Calu3 (cell line): ENCODE data around the gene EDA. TPM values are rescaled to one million over a fixed set of nuclear protein-coding genes. Genes with fewer than 3 reads are reported as not detected.

Experiments used
- BruUV-seq: library from RNA; stranded (reverse); fragments of 400-500 nt; replicated peaks from 2 replicates; lab custom pipeline; 2021; lab: Mats Ljungman, UMichigan
- CTCF ChIA-PET: fragments of 300-600 bp; sonication (Branson Sonifier 250); formaldehyde crosslinking; loops from one replicate; lab custom pipeline; 2022; ENCODE audit warnings: antibody characterized with exemption; lab: Charles Lee
- DNase-seq: peaks from one replicate; pipeline ENCODE4 v3.0.0; 2022
- H3K27ac Mint-ChIP-seq: one replicate; pipeline ENCODE4 v1.8.0; 2022; ENCODE audit warnings: mixed read lengths; ENCODE audit not compliant: unreplicated experiment
- H3K27me3 Mint-ChIP-seq: one replicate; pipeline ENCODE4 v1.8.0; 2022; ENCODE audit warnings: mixed read lengths; ENCODE audit not compliant: unreplicated experiment
- H3K36me3 Mint-ChIP-seq: one replicate; pipeline ENCODE4 v1.8.0; 2022; ENCODE audit warnings: mild to moderate bottlenecking, moderate library complexity, mixed read lengths; ENCODE audit not compliant: insufficient read depth, unreplicated experiment
- H3K4me1 Mint-ChIP-seq: one replicate; pipeline ENCODE4 v1.8.0; 2022; ENCODE audit warnings: mild to moderate bottlenecking, low read depth, mixed read lengths; ENCODE audit not compliant: unreplicated experiment
- H3K4me3 Mint-ChIP-seq: one replicate; pipeline ENCODE4 v1.8.0; 2022; ENCODE audit warnings: mild to moderate bottlenecking, low read depth, moderate library complexity, mixed read lengths; ENCODE audit not compliant: unreplicated experiment
- H3K9me3 Mint-ChIP-seq: one replicate; pipeline ENCODE4 v1.8.0; 2022; ENCODE audit warnings: low read depth, mixed read lengths; ENCODE audit not compliant: unreplicated experiment
- CTCF ChIP-seq: fragments of 200-600 bp; IDR thresholded peaks from one replicate; pipeline ENCODE4 v1.8.0; 2022; ENCODE audit warnings: antibody characterized with exemption; ENCODE audit not compliant: unreplicated experiment
- intact Hi-C: fragments of 100-400 bp; cut with micrococcal nuclease; formaldehyde crosslinking; loops from one replicate; pipeline ENCODE4 v1.10.0; 2022; ENCODE audit not compliant: unreplicated experiment
- microRNA-seq: library from miRNA; unstranded; fragments of <30 nt; microRNA quantifications from one replicate; pipeline ENCODE4 v1.2.0, GENCODE V29; 2022
- total RNA-seq: library from RNA; stranded (reverse); gene quantifications from 2 replicates; pipeline ENCODE4 v1.2.3, GENCODE V29; 2022

EDA gene
- total RNA-seq, 1 experiment from 2014 or later, result 5.7 TPM

- Mint-ChIP-seq H3K4me3 (no peak overlapping the region), H3K36me3 (no peaks in the 10 kb centered on the region), H3K27ac (no peak overlapping the region), H3K9me3 (no peaks in the 10 kb centered on the region), H3K27me3 (no peaks in the 10 kb centered on the region), H3K4me1 (peaks cover 8% of the 10 kb centered on the region)
- peak; percentile 14 for DNase-seq
- CTCF ChIA-PET, result interaction anchor here (0.7 to 1.2 kb wide), 2 partner anchors 9 to 14 kb away, joined by 4 to 5 read pairs; no protein-coding TSS in a partner anchor
- no TSS peak for BruUV-seq
- TF ChIP-seq CTCF, result no peak
- intact Hi-C loops, result no loop called here
These were observed 472.1 kb downstream of the EDA start for GRCh38 chrX:70087857-70088630.

GRCh38 chrX:70088751-70089150, 472.8 kb downstream of the EDA start:
- DNase-seq, result no peak
- no TSS peak for BruUV-seq
- intact Hi-C loops, result no loop called here
- Mint-ChIP-seq H3K27me3 (no peaks in the 10 kb centered on the region), H3K9me3 (no peaks in the 10 kb centered on the region), H3K4me1 (peaks cover 8% of the 10 kb centered on the region), H3K27ac (no peak overlapping the region), H3K36me3 (no peaks in the 10 kb centered on the region), H3K4me3 (no peak overlapping the region)
- CTCF ChIA-PET, result no interaction called here
- TF ChIP-seq CTCF, result no peak

Small RNA genes within 50 kb of the gene (microRNA-seq; reads per million reads assigned to microRNA genes)
- gene MIR676, result 28.5 reads per million, percentile 49 among the genes with 10 or more reads in this experiment

Other genes starting within 250 kb of the EDA start
- gene NALF2, start 111.8 kb upstream of the EDA start, total RNA-seq, result 6.3 and 6.9 TPM in 2 replicates